Urinary bladder (tissue), 2 donors: ENCODE results near the gene RSPO3. TPM values are rescaled to one million over a fixed set of nuclear protein-coding genes. Genes with fewer than 3 reads are reported as not detected.

Source experiments
- polyA plus RNA-seq: library from polyadenylated mRNA; stranded (reverse); fragments of 200-250 nt; gene quantifications from one replicate; pipeline ENCODE4 v1.2.3, GENCODE V29; 2013
- total RNA-seq: library from RNA; depleted of rRNA; stranded (reverse); fragments of >200 nt; gene quantifications from one replicate; pipeline ENCODE4 v1.2.3, GENCODE V29; 2014
- donor health status: healthy.

Gene RSPO3
- total and polyA plus RNA-seq, 2 donors = 4.4 to 4.9 TPM

Other genes with a start within 250 kb of the RSPO3 start
- 70.1 TPM for gene RNF146, start 148.2 kb downstream of the RSPO3 start, total RNA-seq
- 45.8 TPM for gene RNF146, start 148.2 kb downstream of the RSPO3 start, polyA plus RNA-seq
- 103 TPM for gene ECHDC1, start 224.9 kb downstream of the RSPO3 start, total RNA-seq
- gene ECHDC1, start 224.9 kb downstream of the RSPO3 start, polyA plus RNA-seq = 44.9 TPM